ENCODE results near the gene DPPA2.
"Not testable (repeated sequence)": the region's sequence is repeated elsewhere in the genome, so short reads cannot be mapped to it uniquely, and the experiment has no call there.

DPPA2 gene

GRCh38 chr3:109362823-109363222 lies 46.5 kb upstream of the DPPA2 start:
- H3K9ac ChIP-seq (ENCODE audit: low read depth, low read length, poor library complexity, severe bottlenecking): no peak overlapping the region
- no peak overlapping the region for H2AFZ ChIP-seq (ENCODE audit: low read length)
- H3K27me3 ChIP-seq (ENCODE audit: insufficient read depth, low read length, poor library complexity, severe bottlenecking): no peaks in the 10 kb centered on the region
- no peak overlapping the region for H3K4me3 ChIP-seq (ENCODE audit: low read length, poor library complexity, severe bottlenecking)
- H3K4me1 ChIP-seq (ENCODE audit: insufficient read depth, low read length, poor library complexity, severe bottlenecking): no peaks in the 10 kb centered on the region
- no peaks in the 10 kb centered on the region for H3K9me2 ChIP-seq (replicated peaks; ENCODE audit: low read depth, low read length)
- H3K36me3 ChIP-seq (ENCODE audit: insufficient read depth, low read length): no peaks in the 10 kb centered on the region
- H4K20me1 ChIP-seq (ENCODE audit: insufficient read depth, low read length, poor library complexity, severe bottlenecking): no peaks in the 10 kb centered on the region
- no peak for TF ChIP-seq CTCF (conservative IDR thresholded peaks at IDR 0.05; ENCODE audit: low read length)
- TF ChIP-seq EZH2phosphoT487 (IDR thresholded peaks at IDR 0.05; ENCODE audit: borderline replicate concordance): no peak
- no peaks in the 10 kb centered on the region for H3K79me2 ChIP-seq (ENCODE audit: insufficient read depth, low read length)
- H3F3A ChIP-seq (ENCODE audit: low read depth): no peaks in the 10 kb centered on the region
- H3K9me3 ChIP-seq (ENCODE audit: insufficient read depth, low read depth, low read length): no peaks in the 10 kb centered on the region
- H3K4me2 ChIP-seq (ENCODE audit: low read depth, low read length, poor library complexity, severe bottlenecking): no peak overlapping the region

GRCh38 chr3:109358809-109359208 lies 42.5 kb upstream of the DPPA2 start:
- not testable (repeated sequence) for H3K27me3 ChIP-seq (ENCODE audit: insufficient read depth, low read length, poor library complexity, severe bottlenecking); H4K20me1 ChIP-seq (ENCODE audit: insufficient read depth, low read length, poor library complexity, severe bottlenecking); H3K36me3 ChIP-seq (ENCODE audit: insufficient read depth, low read length); H3K4me3 ChIP-seq (ENCODE audit: low read length, poor library complexity, severe bottlenecking); H3F3A ChIP-seq (ENCODE audit: low read depth); H3K4me1 ChIP-seq (ENCODE audit: insufficient read depth, low read length, poor library complexity, severe bottlenecking); H3K9me2 ChIP-seq (replicated peaks; ENCODE audit: low read depth, low read length); H2AFZ ChIP-seq (ENCODE audit: low read length); H3K9me3 ChIP-seq (ENCODE audit: insufficient read depth, low read depth, low read length); H3K4me2 ChIP-seq (ENCODE audit: low read depth, low read length, poor library complexity, severe bottlenecking); H3K9ac ChIP-seq (ENCODE audit: low read depth, low read length, poor library complexity, severe bottlenecking); H3K79me2 ChIP-seq (ENCODE audit: insufficient read depth, low read length)

- no peak for TF ChIP-seq EZH2phosphoT487 (IDR thresholded peaks at IDR 0.05; ENCODE audit: borderline replicate concordance)
- Histone ChIP-seq H3F3A (ENCODE audit: low read depth) (no peaks in the 10 kb centered on the region), H3K4me2 (ENCODE audit: low read depth, low read length, poor library complexity, severe bottlenecking) (no peak overlapping the region), H3K9me2 (replicated peaks; ENCODE audit: low read depth, low read length) (no peaks in the 10 kb centered on the region), H3K27me3 (ENCODE audit: insufficient read depth, low read length, poor library complexity, severe bottlenecking) (no peaks in the 10 kb centered on the region), H3K9me3 (ENCODE audit: insufficient read depth, low read depth, low read length) (no peaks in the 10 kb centered on the region), H3K9ac (ENCODE audit: low read depth, low read length, poor library complexity, severe bottlenecking) (no peak overlapping the region), H3K79me2 (ENCODE audit: insufficient read depth, low read length) (no peaks in the 10 kb centered on the region), H3K4me3 (ENCODE audit: low read length, poor library complexity, severe bottlenecking) (no peak overlapping the region), H2AFZ (ENCODE audit: low read length) (no peak overlapping the region), H3K36me3 (ENCODE audit: insufficient read depth, low read length) (no peaks in the 10 kb centered on the region), H4K20me1 (ENCODE audit: insufficient read depth, low read length, poor library complexity, severe bottlenecking) (no peaks in the 10 kb centered on the region), H3K4me1 (ENCODE audit: insufficient read depth, low read length, poor library complexity, severe bottlenecking) (no peaks in the 10 kb centered on the region)
Observed at GRCh38 chr3:109356442-109357155, 40.3 kb upstream of the DPPA2 start.

GRCh38 chr3:109355625-109356441 lies 39.5 kb upstream of the DPPA2 start:
- no peaks in the 10 kb centered on the region for H3K79me2 ChIP-seq (ENCODE audit: insufficient read depth, low read length)
- H3K9me2 ChIP-seq (replicated peaks; ENCODE audit: low read depth, low read length): no peaks in the 10 kb centered on the region
- H2AFZ ChIP-seq (ENCODE audit: low read length): peak overlapping the region; percentile 30; the same call in 1 of the 2 replicates
- H4K20me1 ChIP-seq (ENCODE audit: insufficient read depth, low read length, poor library complexity, severe bottlenecking): no peaks in the 10 kb centered on the region
- no peaks in the 10 kb centered on the region for H3F3A ChIP-seq (ENCODE audit: low read depth)
- H3K36me3 ChIP-seq (ENCODE audit: insufficient read depth, low read length): no peaks in the 10 kb centered on the region
- H3K9ac ChIP-seq (ENCODE audit: low read depth, low read length, poor library complexity, severe bottlenecking): no peak overlapping the region
- H3K9me3 ChIP-seq (ENCODE audit: insufficient read depth, low read depth, low read length): no peaks in the 10 kb centered on the region
- H3K4me1 ChIP-seq (ENCODE audit: insufficient read depth, low read length, poor library complexity, severe bottlenecking): no peaks in the 10 kb centered on the region
- H3K4me3 ChIP-seq (ENCODE audit: low read length, poor library complexity, severe bottlenecking): no peak overlapping the region
- H3K4me2 ChIP-seq (ENCODE audit: low read depth, low read length, poor library complexity, severe bottlenecking): no peak overlapping the region
- TF ChIP-seq CTCF (conservative IDR thresholded peaks at IDR 0.05; ENCODE audit: low read length) (no peak), EZH2phosphoT487 (IDR thresholded peaks at IDR 0.05; ENCODE audit: borderline replicate concordance) (no peak)
- no peaks in the 10 kb centered on the region for H3K27me3 ChIP-seq (ENCODE audit: insufficient read depth, low read length, poor library complexity, severe bottlenecking)
